GM18517 (cell line): Measurements from ENCODE around the gene SEZ6.

Source experiments
- ATAC-seq: cut with Tn5 transposase; IDR thresholded peaks from one replicate; pipeline ENCODE4 v1.9.1; 2021; ENCODE audit warnings: mild to moderate bottlenecking, moderate library complexity; ENCODE audit not compliant: unreplicated experiment

Gene SEZ6

DNA sequence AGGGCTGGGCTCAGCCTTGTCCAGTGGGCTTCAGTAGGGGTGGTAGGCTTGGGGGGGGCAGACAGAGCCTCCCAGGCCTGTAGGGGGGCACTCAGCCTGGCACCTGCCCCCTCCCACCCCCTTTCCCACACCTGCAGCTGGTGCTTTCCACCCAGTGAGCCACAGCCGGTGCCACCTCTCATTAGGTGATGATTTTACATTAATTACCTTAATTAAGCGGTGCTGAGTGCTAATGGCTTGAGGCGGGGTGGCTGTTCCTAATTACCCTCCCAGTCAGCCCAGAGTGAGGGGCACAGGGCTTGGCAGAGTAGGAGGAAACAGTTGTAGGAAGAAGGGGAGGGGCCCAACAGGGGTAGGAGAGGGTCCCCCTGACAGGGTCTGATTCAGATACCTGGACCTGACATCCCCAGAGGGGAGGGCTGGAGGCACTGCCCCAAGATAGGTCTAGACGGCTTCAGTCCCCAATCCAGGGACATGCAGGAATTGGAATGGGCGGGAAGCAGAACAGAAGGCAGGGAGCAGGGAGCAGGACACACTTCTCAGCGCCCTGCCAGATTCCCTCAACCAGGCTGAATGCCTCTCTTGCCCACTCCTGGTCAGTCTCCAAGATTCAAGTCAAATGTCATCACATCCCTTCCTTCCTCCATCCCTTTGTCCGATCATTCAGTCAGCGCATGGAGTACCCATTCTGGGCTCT, 28.0 kb downstream of the SEZ6 start:
- ATAC-seq = no peak

DNA sequence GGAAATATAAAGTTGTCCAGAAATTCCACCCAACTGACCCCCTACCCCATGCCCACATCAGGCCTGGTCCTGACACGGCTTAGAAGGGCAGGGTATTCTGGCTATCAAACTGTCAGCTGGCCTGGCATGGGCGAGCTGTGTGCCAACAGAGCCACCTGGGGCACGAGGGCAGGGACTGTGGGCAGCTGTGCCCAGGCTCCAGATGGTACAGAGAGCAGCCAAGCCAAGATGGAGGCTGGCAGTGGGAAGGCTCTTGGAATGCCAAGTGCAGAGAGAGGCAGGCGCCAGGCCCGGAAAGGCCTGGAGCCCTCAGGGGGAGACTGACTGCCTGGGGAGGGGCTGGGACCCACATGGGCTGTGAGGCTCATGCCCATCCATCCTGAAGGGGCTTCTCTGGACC, 30.2 kb downstream of the SEZ6 start:
- ATAC-seq = no peak

DNA sequence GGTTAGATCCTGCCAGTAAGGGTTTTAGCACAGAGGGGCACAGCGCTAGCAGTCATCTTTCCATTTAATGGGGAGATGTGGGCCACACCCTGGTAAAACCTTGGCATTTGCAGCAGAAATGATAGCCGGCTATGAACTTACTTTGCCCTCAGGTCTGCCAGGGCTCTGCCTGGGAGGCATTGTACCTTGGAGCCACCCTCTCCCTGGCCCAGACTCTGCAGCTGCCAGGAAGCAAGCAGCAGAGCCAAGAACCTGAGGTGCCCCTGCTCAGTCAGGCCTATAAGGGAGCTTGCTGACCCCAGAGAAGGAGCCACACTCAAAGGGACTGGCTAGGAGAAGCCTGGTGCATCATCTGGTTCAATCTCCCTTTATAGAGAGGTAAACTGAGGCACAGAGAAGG, 30.8 kb downstream of the SEZ6 start:
- ATAC-seq = no peak

DNA sequence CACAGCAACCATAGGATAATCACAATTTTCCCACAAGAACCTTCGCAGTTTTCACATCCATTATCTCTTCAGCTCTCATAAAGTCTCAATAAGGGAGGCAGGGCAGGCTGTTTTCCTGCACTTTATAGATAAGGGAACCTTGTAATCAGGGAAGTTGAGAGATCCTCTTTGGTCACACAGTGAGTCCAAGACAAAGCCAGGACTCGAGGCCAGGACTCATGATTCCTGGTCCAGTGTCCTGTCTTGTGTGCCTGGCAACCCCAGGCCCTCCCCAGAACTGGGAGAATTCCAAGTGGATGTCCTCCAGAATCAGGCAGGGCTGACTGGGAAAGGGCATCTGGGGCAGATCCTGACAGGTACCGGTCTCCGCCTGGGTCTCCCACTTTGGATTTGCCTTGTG, 31.4 kb downstream of the SEZ6 start:
- ATAC-seq = no peak

DNA sequence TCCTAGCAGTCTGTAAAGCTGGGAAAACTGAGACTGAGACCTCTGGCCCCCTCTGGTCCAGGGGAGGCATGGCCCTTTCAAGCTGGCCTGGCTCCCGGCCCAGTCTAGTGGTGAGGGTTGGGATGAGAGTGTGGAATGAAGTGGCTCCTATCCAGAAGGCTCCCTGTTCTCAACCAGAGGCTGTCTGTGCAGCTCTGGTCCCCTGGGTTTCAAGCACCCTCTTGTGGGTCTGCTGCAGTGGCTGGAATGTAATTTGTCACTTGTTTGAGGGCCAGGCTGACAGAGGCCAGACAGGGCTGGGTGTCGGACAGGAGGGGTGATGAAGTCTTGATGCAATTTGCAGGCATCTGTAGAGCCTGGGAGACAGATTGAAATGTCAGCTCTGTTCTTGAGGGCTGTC, 32.4 kb downstream of the SEZ6 start:
- no peak for ATAC-seq

DNA sequence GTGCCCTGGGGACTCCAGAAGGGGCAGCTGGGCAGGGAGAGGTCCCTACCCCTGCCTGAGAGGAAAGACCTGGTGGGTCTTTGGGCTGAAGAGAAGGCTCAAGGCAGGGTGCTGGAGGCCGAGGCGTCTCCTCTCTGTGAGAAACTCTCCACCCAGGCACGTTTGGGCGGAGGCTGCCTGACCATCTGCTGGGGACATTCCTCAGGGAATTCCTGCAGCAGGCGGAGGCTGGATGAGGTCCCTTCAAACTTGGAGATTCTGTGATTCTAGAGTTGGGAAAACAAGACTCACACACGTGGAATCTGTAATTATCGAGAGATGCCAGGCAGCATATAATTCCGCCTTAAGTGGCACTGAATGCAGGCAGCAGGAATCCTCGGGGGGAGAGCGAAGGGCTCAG, 33.4 kb downstream of the SEZ6 start:
- ATAC-seq = no peak

DNA sequence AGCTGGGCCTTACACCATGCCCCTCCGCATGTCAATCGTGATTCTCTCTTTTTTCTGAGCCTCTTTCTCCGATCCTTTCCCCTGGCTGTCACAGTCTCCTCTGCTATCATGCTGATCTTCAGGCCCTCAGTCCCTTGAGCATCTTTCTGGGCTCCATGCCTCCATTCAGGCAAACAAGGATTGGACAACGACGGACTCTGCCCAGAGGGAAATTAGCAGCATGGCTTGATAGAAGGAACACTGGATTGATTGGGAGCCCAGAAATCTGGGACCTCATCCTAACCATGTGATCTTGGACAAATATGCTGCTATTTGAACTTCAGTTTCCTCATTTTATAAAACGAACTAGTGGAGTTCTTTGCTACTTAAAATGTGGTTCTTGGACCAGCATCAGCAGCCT, 35.0 kb downstream of the SEZ6 start:
- no peak for ATAC-seq

DNA sequence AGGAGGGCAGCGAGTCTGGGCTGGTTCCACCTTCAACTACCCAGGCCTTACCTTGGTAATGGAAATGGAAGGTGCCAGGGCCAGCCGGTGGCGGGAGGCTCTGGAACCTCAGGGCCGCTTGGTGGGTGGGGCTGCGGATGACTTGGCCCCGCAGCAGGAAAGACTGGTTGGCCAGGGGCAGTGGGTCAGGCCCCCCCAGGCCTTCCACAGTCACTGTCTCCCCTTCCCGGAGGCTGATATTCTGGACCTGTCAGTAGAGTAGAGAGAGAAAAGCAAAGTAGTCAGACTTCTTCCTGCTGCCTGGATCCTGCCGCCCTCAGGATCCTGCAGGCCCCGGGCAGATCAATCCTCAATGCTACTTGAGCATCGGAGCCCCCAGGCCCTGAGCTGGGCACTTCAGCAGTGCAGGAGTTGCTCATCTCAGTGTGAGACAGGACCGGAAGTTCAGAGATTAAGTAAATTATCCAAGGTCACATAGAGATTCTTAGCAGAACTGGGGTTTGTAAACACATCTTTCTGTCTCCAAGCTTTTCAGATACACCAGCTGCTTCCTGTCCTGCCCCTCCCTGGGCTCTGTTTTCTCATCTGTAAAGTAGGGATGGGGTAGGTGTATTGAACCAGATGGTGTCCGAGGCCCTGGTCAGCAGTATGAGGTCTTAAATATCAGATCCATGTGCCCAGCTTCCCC, 36.0 kb downstream of the SEZ6 start:
- no peak for ATAC-seq

DNA sequence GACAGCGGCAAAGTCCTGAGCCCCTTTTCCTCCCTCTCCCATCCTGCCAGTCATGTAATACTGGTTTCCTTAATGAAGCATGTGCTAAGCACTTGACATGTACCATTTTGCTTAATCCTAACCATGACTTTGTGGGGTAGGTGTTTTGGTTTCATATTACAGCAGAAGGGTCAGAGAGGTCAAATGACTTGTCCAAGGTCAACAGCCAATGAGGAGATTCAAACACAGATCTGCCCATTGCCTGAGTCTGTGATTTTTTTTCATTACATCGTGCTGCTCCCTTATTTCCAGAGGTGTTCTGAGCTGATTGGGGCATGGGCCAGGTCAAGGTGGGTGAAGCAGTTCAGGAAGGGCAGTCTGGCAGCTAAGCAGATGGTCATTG, 36.9 kb downstream of the SEZ6 start:
- no peak for ATAC-seq

DNA sequence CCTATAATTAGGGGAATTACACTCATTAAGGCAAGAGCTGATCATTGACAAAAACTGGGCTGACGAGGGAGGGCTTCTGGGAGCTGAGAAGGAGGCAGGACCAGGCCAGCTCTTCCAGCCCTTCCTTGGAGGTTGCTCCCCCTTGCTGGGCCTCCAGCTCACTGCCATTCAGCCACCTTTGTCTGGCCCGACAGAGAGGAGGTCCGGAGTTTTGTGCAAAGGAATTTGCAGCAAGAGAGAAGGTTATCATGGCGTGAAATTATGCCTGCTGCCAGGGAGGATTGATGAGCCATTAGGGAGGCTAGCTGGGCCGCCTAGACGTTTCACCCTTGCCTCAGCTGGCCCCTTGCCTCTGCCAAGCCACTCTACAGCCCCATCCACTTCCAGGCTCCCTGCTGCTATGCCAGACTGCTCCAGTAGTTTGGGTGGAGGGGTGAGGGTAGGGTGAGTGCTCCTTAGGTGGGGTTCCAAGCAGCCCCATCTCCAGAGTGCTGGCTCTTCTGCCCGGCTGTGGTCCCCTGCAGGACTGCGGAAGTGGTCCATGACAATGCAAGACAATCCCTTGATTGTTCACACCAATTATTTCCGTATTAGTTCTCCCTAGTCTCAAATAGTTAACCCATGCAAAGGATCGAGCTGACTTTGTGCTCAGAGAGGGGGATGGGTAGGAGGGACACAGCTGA, 37.5 kb downstream of the SEZ6 start:
- no peak for ATAC-seq

DNA sequence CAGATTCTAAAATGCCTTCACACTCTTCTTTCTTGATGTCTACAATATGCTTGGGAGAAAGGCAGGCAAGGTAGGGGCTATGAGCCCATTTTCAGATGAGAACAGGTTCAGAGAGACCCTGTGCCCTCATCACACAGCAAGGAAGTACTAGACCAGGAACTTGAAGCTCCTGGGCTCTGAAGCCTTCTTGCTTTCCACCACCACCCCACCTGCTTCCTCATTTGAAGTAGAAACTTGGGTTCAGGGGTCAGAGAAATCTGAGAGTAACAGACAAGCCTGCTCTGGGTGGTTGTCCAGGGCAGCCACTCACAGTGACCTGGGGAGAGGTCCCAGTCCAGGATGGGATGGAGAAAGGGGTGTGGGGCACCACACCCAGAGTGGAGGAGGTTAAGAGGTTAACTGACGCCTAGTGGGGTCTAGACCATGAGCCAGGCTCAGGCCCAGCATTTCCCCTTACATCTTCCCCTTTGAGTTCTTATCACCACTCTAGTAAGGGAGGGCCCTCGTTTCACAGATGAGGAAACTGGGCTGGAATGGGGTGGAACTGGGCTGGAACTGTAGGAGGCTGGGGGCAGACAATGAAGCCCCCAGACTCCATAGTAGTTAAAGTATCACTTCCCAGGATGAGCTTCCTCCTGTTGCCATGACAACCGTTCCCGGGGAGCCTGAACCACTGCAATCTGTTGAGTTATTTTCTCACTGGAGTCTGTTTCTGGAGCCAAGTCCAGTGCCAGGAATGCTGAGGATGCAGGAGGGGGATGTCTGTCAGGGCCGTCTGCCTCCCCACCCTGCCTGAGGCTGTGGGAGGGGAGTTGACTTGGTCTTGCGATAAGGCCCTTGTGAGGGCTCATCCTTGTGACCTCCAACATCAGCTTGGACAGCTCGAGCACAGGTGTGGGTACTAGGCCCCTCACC, 38.4 kb downstream of the SEZ6 start:
- no peak for ATAC-seq

DNA sequence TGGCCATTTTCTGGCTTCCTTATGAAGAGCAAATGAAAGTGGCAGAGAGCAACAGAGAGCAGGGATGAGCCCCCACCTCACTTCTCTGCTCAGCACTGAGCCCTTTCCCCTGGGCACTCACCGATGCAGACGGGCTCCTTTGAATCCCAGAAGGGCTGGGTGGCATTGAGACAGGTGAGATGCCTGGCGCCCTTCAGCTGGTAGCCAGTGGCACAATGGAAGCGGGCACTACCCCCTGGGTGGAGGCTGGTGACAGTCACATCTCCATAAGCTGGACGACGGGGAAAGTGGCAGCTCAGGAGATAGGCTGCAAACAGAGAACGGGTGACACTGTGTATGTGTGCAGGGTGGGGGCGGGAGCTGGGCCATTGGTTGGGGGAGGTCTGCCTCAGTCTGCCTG, 42.0 kb downstream of the SEZ6 start:
- no peak for ATAC-seq

DNA sequence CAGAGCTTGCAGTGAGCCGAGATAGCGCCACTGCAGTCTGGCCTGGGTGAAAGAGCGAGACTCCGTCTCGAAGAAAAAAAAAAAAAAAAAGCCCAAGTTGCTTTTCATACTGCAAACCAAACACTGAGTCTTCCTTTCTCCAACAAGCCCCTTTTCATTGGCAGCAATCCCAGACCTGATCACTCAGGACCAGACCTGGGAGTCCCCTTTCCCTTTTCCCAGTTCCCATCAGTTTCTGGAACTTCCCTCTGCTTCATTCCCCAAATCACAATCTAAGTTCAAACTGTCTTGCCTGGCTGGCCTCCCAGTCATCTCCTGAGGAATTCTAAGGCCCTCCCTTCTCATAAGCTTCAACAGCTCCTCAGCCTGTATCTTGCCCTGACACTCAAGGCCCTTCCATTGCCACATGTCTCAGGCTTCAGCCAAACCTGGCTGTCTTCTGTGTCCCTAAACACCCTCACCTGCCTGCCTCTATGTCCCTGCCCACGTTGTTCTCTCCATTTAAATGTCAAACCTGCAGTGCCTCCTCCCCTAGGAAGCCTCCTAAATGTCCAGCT, 42.7 kb downstream of the SEZ6 start:
- no peak for ATAC-seq

DNA sequence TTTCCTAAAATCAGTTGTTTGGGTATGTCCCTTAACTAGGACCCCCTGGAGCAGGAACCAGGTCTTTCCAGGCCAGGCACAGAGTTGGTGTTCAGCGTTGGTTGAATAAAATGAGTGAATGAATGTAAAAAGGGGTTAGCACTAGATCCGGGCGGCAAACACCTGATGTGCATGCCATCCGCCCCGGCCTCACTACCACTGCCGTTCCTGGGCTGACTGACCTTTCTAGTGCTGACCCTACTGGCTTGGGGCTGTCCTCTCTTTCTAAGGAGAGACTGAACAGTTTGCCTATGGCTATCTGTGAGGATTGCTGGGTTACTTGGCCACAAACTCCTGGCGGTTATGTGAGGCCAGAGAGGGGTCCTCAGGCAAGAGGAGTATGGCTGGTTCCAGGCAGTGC, 44.4 kb downstream of the SEZ6 start:
- ATAC-seq = no peak

DNA sequence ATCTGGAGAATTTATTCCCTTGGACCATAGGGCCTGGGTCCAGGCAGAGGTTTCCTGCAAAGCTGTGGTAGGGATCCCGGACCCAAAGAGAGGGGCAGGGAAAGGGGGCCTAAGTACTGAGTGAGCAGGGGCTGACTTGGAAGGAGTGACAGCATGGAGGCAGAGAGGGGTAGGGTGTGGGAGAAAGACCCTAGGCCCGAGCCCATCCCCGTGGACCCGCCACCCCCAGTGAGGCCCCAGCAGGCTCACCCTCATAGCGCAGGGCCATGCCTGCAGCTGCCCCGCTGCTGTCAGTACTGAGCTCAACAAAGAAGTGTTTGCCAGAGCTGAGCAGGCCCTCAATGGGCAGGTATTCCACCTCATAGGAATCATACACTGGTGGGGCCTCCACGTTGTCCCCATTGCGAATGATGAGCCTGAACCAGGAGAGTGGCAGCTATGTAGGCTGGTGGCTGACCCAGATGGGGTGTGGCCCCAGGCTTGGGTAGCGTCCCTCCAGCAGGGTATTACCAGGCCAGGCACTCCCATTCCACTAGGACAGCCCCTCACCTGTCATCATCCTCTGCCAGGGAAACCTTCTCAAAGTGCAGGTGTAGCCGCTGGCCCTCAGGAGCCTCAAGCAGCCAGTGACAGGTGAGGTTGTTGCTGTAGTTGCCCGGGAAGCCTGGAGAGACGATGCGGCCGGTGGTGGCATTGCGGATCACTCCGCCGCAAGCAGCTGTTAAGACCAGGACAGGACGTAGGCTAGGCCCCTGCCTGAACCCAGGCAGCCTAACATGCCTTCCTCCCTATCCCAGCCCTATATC, 45.4 kb downstream of the SEZ6 start:
- no peak for ATAC-seq

DNA sequence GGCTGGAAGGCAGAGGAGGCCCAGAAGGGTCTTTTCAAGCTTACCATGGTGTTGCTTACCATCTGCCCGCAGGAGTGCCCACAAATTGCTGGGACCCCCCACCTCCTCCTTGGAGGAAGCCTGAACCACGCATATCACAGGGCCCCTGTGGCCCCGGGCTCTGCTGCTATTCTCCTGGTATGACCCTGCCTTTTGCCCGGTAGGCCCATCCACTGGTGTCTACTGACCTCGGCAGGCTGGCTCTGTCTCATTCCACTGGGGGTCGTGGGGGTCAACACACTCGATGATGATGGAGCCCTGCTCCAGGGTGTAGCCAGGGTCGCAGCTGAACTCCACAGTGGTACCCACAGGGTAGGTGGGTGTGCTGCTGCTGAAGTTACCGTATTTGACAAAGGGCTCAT, 46.4 kb downstream of the SEZ6 start:
- ATAC-seq = no peak

DNA sequence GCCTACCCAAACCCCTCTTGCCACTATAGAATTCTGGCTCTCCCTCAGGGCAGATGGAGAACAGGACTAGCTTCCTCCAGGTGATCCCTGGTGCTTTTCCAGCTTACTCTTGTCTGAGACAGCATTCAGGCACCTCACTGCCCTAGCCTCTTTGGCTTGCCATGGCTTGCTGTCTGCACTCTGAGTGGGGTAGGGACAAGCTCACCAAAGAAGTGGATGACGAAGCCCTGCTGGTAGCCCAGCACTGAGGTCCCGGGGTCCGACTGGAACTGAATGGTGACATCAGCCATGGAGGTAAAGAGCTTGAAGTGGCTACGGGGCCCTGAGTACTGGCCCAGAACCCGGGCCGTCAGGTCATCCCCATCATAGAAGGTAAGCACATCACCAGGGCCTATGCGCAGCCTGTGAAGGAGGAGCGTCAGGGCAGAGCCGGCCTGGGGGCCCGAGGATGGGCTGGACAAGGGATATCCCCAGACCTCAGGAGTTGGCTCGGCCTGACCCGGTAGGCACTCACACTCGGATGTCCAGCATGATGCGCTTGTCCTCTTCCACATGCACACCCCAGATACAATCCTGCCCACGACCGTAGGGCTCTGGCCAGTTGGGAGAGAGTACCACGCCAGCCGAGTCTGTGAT, 46.9 kb downstream of the SEZ6 start:
- ATAC-seq = no peak

DNA sequence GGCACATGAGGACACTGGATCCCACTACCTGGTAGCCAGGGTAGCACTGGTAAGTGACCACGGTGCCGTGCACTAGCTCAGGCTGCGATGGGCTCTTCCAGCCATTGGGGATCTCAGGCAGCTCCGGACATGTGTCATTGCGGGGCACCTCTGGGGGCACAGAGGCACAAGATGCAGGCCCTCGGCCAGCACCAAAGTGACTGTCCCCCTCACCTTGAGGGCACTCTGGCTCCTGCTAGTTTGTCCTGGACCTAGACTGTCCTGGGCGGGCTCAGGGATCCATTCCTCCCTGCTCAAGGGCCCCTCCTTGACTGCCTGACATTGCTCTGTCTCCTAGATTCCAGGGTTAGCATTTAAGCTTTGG, 47.9 kb downstream of the SEZ6 start:
- ATAC-seq = no peak

DNA sequence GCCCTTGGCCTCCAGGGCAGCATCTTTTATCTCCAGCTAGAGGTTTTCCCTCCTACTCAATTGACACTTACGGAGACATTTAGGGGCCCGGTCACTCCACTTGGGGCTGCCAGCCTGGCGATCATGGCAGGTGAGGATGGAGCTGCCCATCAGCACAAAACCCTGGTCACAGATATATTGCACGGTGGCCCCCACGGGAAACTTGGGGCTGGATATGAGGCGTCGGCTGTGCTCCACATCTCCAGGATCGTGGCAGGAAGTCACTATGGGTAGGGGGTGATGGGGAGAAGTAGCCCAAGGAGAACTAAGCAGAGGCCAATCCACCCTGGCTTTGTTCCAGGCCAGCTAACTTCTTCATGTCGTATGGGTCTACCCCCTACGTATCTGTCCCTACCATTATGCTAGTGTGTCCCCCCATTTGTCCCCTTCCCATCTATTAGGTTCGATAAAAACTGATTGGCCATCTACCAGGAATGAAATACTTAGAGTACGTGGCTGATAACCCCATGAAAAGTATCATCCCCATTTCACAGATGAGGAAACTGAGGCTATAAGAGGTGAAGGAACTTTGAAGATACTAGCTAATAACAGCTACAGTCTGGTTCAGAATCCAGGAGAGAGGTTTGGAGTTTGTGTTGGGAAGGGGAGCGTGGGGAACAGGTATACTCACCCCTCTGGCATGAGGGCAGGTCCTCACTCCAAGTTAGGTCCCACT, 48.4 kb downstream of the SEZ6 start:
- no peak for ATAC-seq
